ENCODE results near the gene PTPRH.

DNA sequence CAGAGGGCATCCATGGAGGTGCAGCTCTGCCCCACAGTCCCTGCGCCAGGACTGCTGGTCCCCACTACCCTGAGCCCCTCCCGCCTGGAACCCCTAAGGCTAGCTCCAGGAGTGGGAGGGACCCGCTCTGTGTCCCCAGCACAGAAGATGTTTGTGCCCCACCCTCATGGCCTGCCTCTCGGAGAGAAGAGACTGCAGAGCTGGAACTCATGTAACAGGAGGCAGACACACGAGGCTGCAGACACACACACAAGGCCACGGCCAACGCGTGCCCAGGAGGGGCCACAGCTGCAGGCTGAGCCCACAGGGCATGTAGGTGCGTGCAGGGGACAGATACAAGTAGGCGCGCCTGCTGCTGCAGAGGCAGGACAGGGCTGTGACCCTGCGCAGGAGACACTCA, 29.7 kb upstream of the PTPRH start:
- no peak for TF ChIP-seq POLR2A (IDR thresholded peaks at IDR 0.05)
- TF ChIP-seq, protein P1, sequence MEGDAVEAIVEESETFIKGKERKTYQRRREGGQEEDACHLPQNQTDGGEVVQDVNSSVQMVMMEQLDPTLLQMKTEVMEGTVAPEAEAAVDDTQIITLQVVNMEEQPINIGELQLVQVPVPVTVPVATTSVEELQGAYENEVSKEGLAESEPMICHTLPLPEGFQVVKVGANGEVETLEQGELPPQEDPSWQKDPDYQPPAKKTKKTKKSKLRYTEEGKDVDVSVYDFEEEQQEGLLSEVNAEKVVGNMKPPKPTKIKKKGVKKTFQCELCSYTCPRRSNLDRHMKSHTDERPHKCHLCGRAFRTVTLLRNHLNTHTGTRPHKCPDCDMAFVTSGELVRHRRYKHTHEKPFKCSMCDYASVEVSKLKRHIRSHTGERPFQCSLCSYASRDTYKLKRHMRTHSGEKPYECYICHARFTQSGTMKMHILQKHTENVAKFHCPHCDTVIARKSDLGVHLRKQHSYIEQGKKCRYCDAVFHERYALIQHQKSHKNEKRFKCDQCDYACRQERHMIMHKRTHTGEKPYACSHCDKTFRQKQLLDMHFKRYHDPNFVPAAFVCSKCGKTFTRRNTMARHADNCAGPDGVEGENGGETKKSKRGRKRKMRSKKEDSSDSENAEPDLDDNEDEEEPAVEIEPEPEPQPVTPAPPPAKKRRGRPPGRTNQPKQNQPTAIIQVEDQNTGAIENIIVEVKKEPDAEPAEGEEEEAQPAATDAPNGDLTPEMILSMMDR (IDR thresholded peaks at IDR 0.05): no peak

All from transverse colon (tissue), 3 donors.